ENCODE data around the gene RFXANK.

DNA sequence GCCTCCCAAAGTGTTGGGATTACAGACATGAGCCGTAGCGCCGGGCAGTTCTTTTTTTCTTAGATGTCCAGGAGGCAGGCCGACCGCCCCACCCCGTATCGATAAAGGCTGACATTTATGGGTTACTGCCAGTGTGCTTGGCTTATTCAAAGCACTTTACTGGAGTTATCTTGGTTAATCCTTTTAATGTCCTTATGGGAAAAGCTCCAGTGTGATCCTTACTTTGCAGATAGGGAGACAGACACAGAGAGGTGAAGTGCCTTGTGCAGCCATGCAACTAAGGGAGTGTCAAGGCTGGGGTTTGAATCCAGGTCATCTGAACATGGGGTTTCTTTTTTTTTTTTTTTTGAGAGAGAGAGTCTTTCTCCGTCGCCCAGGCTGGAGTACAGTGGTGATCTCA is 38.9 kb downstream of the RFXANK start:
- TF ChIP-seq, protein P1, sequence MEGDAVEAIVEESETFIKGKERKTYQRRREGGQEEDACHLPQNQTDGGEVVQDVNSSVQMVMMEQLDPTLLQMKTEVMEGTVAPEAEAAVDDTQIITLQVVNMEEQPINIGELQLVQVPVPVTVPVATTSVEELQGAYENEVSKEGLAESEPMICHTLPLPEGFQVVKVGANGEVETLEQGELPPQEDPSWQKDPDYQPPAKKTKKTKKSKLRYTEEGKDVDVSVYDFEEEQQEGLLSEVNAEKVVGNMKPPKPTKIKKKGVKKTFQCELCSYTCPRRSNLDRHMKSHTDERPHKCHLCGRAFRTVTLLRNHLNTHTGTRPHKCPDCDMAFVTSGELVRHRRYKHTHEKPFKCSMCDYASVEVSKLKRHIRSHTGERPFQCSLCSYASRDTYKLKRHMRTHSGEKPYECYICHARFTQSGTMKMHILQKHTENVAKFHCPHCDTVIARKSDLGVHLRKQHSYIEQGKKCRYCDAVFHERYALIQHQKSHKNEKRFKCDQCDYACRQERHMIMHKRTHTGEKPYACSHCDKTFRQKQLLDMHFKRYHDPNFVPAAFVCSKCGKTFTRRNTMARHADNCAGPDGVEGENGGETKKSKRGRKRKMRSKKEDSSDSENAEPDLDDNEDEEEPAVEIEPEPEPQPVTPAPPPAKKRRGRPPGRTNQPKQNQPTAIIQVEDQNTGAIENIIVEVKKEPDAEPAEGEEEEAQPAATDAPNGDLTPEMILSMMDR (IDR thresholded peaks at IDR 0.05): no peak
- TF ChIP-seq POLR2A (IDR thresholded peaks at IDR 0.05): no peak
